Aorta (tissue), 5 donors: ENCODE data around the gene DDX10. TPM values are rescaled to one million over a fixed set of nuclear protein-coding genes. Genes with fewer than 3 reads are reported as not detected.

ENCODE experiments used
- ATAC-seq: fragments of 200-7000 bp; cut with Tn5 transposase; one replicate; pipeline ENCODE4 v1.9.1; 2022; ENCODE audit warnings: moderate library complexity; ENCODE audit not compliant: low FRiP score
- DNase-seq, 2 donors: peaks; one replicate each; pipeline ENCODE4 v3.0.0-alpha.2; 2020
- H3K27ac ChIP-seq, 2 donors: one replicate each; pipeline ENCODE4 v1.5.1; 2013; ENCODE audit warnings: low read length in 2 of 2, mild to moderate bottlenecking in 2 of 2, moderate library complexity in 2 of 2, control low read depth in 1 of 2, inconsistent platforms in 1 of 2, low read depth in 1 of 2
- H3K27me3 ChIP-seq, 2 donors: one replicate each; pipeline ENCODE4 v1.6.1; 2013; ENCODE audit warnings: control low read depth in 1 of 2, low read length in 1 of 2, mild to moderate bottlenecking in 1 of 2, moderate library complexity in 1 of 2; ENCODE audit not compliant: insufficient read depth in 2 of 2, control insufficient read depth in 1 of 2
- H3K36me3 ChIP-seq, 2 donors: one replicate each; pipeline ENCODE4 v1.6.1; 2013; ENCODE audit warnings: control low read depth in 1 of 2, low read length in 1 of 2, mild to moderate bottlenecking in 1 of 2; ENCODE audit not compliant: insufficient read depth in 2 of 2, control insufficient read depth in 1 of 2
- H3K4me1 ChIP-seq, 2 donors: one replicate each; pipeline ENCODE4 v1.6.1; 2013; ENCODE audit warnings: low read length in 2 of 2, control low read depth in 1 of 2, mild to moderate bottlenecking in 1 of 2, moderate library complexity in 1 of 2; ENCODE audit not compliant: insufficient read depth in 2 of 2, control insufficient read depth in 1 of 2
- H3K4me3 ChIP-seq, 2 donors: one replicate each; pipeline ENCODE4 v1.5.1; 2013; ENCODE audit warnings: low read length in 2 of 2, control low read depth in 1 of 2, mild to moderate bottlenecking in 1 of 2
- H3K9me3 ChIP-seq: one replicate; pipeline ENCODE4 v1.6.1; 2013; ENCODE audit warnings: mild to moderate bottlenecking, low read length; ENCODE audit not compliant: control insufficient read depth
- WGBS, 2 donors: extraction: QIAGEN DNeasy Blood & Tissue Kit; methylation state at CpG; one replicate each; pipeline ENCODE4 v1.1.7; 2013; 5-methylcytosine and 5-hydroxymethylcytosine counted together
- intact Hi-C, 2 donors: fragments of 100-400 bp; cut with DNase I; formaldehyde crosslinking; loops; one replicate each; pipeline versions ENCODE4 v1.14.2 to v1.15.0; 2022
- polyA plus RNA-seq, 2 donors: library from polyadenylated mRNA; stranded (reverse); fragments of 200-250 nt; gene quantifications; one replicate each; pipeline ENCODE4 v1.2.3, GENCODE V29; 2013
- total RNA-seq, 2 donors: library from RNA; stranded (reverse); fragmentation: NEBNext Ultra II Directional; extraction: Animal tissue kit (Norgen Biotek cat#: 25700); gene quantifications; one replicate each; pipeline ENCODE4 v1.2.1, GENCODE V29; 2021
- donor health status: healthy with polysubstance abuse.
- donor health status: Bipolar disorder and iron deficiency.
- donor health status: DM: no; HTN: no; CAD: no.
- donor health status: DM: no; HTN: no; CAD: no.
- donor health status: DM: yes; HTN: yes; CAD: no.

The DDX10 gene
- total and polyA plus RNA-seq, 4 donors, result 9.3 to 24.2 (median 15.3) TPM

DNA sequence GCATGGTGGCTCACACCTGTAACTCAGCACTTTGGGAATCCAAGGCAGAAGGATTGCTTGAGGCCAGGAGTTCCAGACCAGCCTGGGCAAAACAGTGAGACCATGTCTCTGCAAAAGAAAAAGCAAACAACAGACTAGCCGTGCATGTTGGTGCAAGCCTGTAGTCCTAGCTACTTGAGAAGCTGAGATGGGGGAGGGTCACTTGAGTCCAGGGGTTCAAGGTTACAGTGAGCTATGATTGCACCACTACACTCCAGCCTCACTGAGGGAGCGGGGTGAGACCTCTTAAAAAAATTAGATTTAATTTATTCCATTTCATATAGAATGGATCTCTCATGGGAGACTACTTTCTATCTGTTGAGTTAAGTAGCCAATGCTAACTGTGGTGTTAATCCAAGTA, 50.4 kb downstream of the DDX10 start:
- intact Hi-C loops, result no loop called here
- 91 to 98% methylated on average over 2 of the region's 2 CpGs for WGBS, 2 donors
- H3K36me3 ChIP-seq, result peaks cover 0 to 2% of the 10 kb centered on the region in 2 donors

DNA sequence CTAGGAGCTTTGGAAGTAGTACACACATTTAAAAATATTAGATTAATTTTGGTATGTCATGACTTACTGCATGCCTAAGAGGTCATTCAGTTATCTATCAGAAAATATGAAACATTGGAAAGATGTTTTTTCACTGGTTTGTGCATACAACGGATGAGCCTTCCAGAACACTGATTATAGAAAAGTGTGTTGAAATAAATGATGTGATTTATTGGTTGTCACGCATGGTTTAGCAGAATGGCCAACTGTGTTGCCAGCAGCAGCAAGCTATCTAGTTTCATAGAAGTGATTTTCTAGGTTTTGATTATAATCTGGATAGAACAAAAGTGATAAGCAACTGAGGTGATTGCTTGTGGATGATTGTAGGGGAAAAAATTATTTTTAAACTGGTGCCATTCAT, 53.6 kb downstream of the DDX10 start:
- H3K9me3 ChIP-seq, result no peaks in the 10 kb centered on the region
- DNase-seq (no peak), ATAC-seq (no peak)
- no peak overlapping the region for H3K4me3 ChIP-seq
- intact Hi-C loops, result no loop called here
- no peaks in the 10 kb centered on the region for H3K27me3 ChIP-seq
- H3K27ac ChIP-seq, result no peak overlapping the region
- no peaks in the 10 kb centered on the region for H3K4me1 ChIP-seq
- H3K36me3 ChIP-seq, result peaks cover 2 to 3% of the 10 kb centered on the region in 2 donors
- WGBS, 2 donors, result 71 to 85% methylated on average over 2 of the region's 2 CpGs

More for the DNA sequence above, 50.4 kb downstream of the DDX10 start:
- H3K4me3 ChIP-seq, result no peak overlapping the region
- no peak for ATAC-seq
- no peaks in the 10 kb centered on the region for H3K27me3 ChIP-seq
- H3K27ac ChIP-seq, result no peak overlapping the region
- no peak for DNase-seq
- no peaks in the 10 kb centered on the region for H3K4me1 ChIP-seq
- H3K9me3 ChIP-seq, result no peaks in the 10 kb centered on the region

DNA sequence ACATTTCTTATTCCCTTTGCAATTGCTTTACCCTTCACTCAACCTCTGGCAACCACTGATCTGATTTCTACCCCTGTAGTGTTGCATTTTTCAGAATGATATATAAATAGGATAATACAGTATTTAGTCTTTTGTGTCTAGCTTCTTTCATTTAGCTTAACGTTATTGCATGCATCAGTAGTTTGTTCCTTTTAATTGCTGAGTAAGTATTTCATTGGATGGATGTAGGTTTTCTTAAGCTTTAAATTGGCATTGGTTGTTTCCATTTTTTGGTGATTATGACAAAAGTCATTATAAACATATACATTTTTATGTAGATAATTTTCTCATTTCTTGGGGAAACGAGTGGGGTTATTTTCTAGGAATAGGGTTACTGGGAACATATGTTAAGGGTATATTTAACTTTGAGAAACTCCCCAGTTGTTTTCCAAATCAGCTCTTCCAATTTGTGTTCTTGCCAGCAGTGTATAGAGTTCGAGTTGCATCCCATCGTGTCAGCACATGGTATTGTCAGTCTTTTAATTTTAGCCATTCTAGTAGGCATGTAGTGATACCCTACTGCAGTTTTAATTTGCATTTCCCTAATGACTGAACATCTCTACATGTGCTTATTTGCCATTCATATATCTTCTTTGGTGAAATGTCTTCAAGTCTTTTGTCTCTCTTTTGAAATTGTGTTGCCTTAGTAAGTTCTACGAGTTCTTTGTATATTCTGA, 60.3 kb downstream of the DDX10 start:
- no peaks in the 10 kb centered on the region for H3K27me3 ChIP-seq
- no peak overlapping the region for H3K27ac ChIP-seq
- 78% methylated on average over 5 of the region's 5 CpGs for WGBS, 2 donors
- H3K36me3 ChIP-seq, result peaks cover 3 to 4% of the 10 kb centered on the region in 2 donors
- ATAC-seq (no peak), DNase-seq (no peak)
- no peaks in the 10 kb centered on the region for H3K9me3 ChIP-seq
- H3K4me3 ChIP-seq, result no peak overlapping the region
- intact Hi-C loops, result no loop called here
- H3K4me1 ChIP-seq, result peaks cover 0 to under 1% of the 10 kb centered on the region in 2 donors

DNA sequence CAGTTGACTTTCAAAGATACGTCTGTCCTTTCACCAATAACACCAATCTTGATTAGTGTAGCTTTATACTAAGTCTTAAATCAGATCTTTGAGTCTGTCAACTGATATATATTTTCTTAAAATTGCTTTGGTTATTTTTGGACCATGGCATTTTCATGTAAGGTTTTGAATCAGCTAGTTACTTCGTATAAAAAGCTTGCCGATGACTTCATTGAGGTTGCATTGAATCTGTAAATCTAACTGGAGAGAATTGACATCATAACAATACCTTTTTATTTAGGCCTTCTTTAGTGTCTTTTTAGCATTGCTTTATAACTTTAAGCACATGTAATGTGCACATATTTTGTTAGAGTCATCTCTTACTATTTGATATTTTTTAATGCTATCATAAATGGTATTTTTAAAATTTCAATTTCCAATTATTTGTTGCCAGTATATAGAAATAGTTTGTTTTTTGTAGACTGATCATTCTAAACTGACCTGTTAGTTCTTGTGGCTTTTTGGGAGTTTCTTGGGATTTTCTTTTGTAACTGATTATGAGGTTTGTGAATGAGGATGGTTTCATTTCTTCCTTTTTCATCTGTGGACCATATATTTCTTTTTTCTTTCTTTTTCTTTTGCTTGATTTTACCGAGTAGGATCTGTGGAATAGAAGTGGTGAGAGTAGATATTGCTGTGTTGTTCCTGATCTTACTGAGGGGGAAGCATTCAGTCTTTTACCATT, 61.4 kb downstream of the DDX10 start:
- H3K27ac ChIP-seq, result no peak overlapping the region
- H3K36me3 ChIP-seq, result peaks cover 3 to 4% of the 10 kb centered on the region in 2 donors
- H3K27me3 ChIP-seq, result no peaks in the 10 kb centered on the region
- 69 to 73% methylated on average over 4 of the region's 4 CpGs for WGBS, 2 donors
- ATAC-seq (no peak), DNase-seq (no peak)
- H3K4me3 ChIP-seq, result no peak overlapping the region
- H3K9me3 ChIP-seq, result no peaks in the 10 kb centered on the region
- H3K4me1 ChIP-seq, result peaks cover 0 to 2% of the 10 kb centered on the region in 2 donors
- intact Hi-C loops, result no loop called here

DNA sequence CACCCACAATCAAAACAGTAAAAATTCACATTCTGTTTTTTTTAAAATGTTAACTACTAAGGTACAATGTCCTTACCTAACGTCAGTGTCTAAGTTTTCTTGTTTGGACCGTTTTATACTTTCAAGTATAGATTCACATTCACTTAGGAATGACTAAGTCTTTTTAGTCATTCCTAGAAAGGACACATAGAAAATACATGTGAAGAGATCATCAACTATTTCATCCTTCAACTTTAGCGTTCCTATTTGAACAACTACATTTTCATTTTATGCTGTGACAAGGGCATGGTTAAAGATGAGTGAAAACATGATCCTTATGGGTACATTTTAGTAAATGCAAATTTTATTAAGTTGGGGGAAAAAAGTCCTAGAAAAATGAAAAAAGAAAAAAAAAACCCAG, 62.8 kb downstream of the DDX10 start:
- intact Hi-C loops, result no loop called here
- Histone ChIP-seq H3K27ac (no peak overlapping the region), H3K36me3 (peaks cover 0 to 6% of the 10 kb centered on the region in 2 donors), H3K27me3 (no peaks in the 10 kb centered on the region), H3K4me3 (no peak overlapping the region), H3K4me1 (peaks cover 0 to 2% of the 10 kb centered on the region in 2 donors), H3K9me3 (no peaks in the 10 kb centered on the region)
- WGBS, 2 donors, result 90 to 91% methylated on average over 3 of the region's 3 CpGs
- DNase-seq, result no peak
- ATAC-seq, result no peak

DNA sequence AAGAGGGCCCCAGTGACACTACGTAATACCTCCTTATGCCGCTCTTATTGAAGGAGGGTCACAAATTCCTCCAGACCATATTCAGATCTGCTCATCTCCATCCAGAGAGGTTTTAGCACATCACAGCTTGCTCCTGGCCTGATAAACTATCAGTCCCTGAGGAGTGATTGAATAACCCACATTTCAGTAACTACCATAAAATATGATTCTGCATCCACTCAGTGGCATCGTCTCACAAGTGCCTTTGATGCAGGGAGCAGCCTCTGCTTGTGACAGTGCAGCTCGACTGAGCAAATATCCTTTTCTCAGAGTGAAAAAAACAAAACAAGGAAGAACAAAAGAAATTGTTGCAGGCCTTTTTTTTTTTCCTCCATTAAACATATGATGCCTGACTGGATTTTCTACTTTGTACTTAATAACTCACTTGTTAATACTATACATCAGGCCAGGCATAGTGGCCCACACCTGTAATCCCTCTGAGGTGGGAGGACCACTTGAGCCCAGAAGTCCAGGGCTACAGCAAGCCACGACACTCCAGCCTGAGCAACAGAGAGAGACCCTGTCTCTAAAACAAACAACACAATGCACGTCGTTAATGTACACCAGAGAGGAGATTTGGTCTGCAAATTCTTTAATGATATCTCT, 64.5 kb downstream of the DDX10 start:
- H3K36me3 ChIP-seq, result peaks cover 0 to 4% of the 10 kb centered on the region in 2 donors
- ATAC-seq (no peak), DNase-seq (no peak)
- H3K4me3 ChIP-seq, result no peak overlapping the region
- no peaks in the 10 kb centered on the region for H3K27me3 ChIP-seq
- H3K9me3 ChIP-seq, result no peaks in the 10 kb centered on the region
- 88 to 92% methylated on average over 7 of the region's 7 CpGs for WGBS, 2 donors
- intact Hi-C loops, result no loop called here
- peaks cover 0 to 2% of the 10 kb centered on the region in 2 donors for H3K4me1 ChIP-seq
- H3K27ac ChIP-seq, result no peak overlapping the region

DNA sequence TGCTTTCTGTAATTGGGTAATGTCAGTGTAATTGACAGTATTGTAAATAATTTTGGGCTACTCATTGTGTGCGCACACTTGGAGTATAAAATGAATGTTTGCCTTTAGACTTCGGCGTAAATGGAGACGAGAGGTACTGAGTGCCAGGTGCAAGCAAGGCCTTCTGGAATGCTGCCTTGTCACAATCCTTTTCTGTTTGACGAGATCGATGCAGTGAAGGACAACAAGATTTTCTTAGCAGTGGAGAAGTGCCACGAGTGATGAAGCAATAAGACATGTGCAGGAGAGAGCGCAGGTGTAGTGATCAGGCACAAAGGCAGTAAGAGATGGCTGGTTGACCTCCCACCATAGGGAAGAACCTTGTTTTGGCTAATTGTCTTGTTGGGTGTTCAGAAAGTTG, 67.5 kb downstream of the DDX10 start:
- WGBS, 2 donors, result 96% methylated on average over 8 of the region's 8 CpGs
- Histone ChIP-seq H3K27ac (no peak overlapping the region), H3K9me3 (no peaks in the 10 kb centered on the region), H3K4me3 (no peak overlapping the region), H3K4me1 (peaks cover 0 to 2% of the 10 kb centered on the region in 2 donors), H3K36me3 (peaks cover 0 to 4% of the 10 kb centered on the region in 2 donors), H3K27me3 (no peaks in the 10 kb centered on the region)
- intact Hi-C loops, result no loop called here
- ATAC-seq, result no peak
- DNase-seq, result no peak

DNA sequence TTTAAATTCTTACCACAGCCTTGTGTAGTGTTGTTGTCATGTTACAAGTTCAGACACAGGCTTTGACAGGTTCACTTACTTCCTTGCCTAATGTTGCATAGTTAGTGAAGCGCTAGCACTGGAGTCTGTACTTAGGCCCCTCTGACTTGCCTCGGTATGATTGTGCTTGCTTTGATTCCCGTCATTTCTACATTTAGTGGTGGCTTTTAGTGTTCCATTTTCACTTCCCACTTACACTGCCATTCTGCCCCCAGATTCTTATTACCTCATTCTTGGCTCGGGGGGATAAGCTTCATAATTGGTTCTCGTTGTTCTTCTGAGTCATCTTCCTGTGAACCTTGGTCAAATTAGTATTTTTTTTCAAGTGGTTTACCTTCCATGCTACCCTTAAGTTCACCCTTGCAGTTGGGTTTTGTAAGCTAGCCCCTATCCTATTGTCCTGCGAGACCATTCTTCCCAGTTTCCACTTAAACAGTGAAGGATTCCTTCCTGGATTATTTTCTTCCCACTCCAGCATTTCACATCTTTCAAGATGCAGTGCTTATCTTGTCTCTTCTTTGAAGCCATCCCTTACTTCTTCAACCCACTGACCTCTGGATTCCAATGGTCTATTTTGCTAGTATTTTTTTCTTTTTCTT, 68.7 kb downstream of the DDX10 start:
- Histone ChIP-seq H3K27me3 (no peaks in the 10 kb centered on the region), H3K36me3 (peaks cover 0 to 4% of the 10 kb centered on the region in 2 donors), H3K4me3 (no peak overlapping the region), H3K4me1 (peaks cover 0 to 2% of the 10 kb centered on the region in 2 donors), H3K27ac (no peak overlapping the region), H3K9me3 (no peaks in the 10 kb centered on the region)
- DNase-seq (no peak), ATAC-seq (no peak)
- WGBS, 2 donors, result 52 to 58% methylated on average over 6 of the region's 6 CpGs
- intact Hi-C loops, result no loop called here
